ENCODE data around the gene ETV3L. TPM values are rescaled to one million over a fixed set of nuclear protein-coding genes. Genes with fewer than 3 reads are reported as not detected.
"Not testable (repeated sequence)": the region's sequence is repeated elsewhere in the genome, so short reads cannot be mapped to it uniquely, and the experiment has no call there.

The ETV3L gene
- total RNA-seq, 1 donor from 2014 or later = not detected

- Mint-ChIP-seq H3K27ac (no peak overlapping the region), H3K9me3 (no peaks in the 10 kb centered on the region), H3K4me1 (ENCODE audit: low read depth) (peaks cover 10% of the 10 kb centered on the region), H3K4me3 (ENCODE audit: low read depth) (no peak overlapping the region), H3K36me3 (ENCODE audit: low read depth) (no peaks in the 10 kb centered on the region), H3K27me3 (ENCODE audit: low read depth) (peaks cover 45% of the 10 kb centered on the region)
- no peak for DNase-seq (ENCODE audit: low spot score)
- intact Hi-C loops (cut with micrococcal nuclease) = no loop called here
These were observed 10.4 kb upstream of the ETV3L start for GRCh38 chr1:157110003-157110402.

GRCh38 chr1:157108448-157108847, 8.8 kb upstream of the ETV3L start:
- H3K4me3 Mint-ChIP-seq (ENCODE audit: low read depth) = no peak overlapping the region
- intact Hi-C loops (cut with micrococcal nuclease) = no loop called here
- DNase-seq (ENCODE audit: low spot score) = no peak
- peaks cover 54% of the 10 kb centered on the region for H3K27me3 Mint-ChIP-seq (ENCODE audit: low read depth)
- no peaks in the 10 kb centered on the region for H3K9me3 Mint-ChIP-seq
- H3K36me3 Mint-ChIP-seq (ENCODE audit: low read depth) = no peaks in the 10 kb centered on the region
- peaks cover 13% of the 10 kb centered on the region for H3K4me1 Mint-ChIP-seq (ENCODE audit: low read depth)
- no peak overlapping the region for H3K27ac Mint-ChIP-seq

GRCh38 chr1:157107702-157108101, 8.1 kb upstream of the ETV3L start:
- Mint-ChIP-seq H3K9me3 (no peaks in the 10 kb centered on the region), H3K4me3 (ENCODE audit: low read depth) (no peak overlapping the region), H3K4me1 (ENCODE audit: low read depth) (peaks cover 13% of the 10 kb centered on the region), H3K27ac (no peak overlapping the region), H3K36me3 (ENCODE audit: low read depth) (no peaks in the 10 kb centered on the region), H3K27me3 (ENCODE audit: low read depth) (peaks cover 54% of the 10 kb centered on the region)
- no peak for DNase-seq (ENCODE audit: low spot score)
- intact Hi-C loops (cut with micrococcal nuclease) = no loop called here

GRCh38 chr1:157106813-157107189, 7.2 kb upstream of the ETV3L start:
- intact Hi-C loops (cut with micrococcal nuclease) = no loop called here
- Mint-ChIP-seq H3K4me1 (ENCODE audit: low read depth) (peaks cover 10% of the 10 kb centered on the region), H3K9me3 (no peaks in the 10 kb centered on the region), H3K4me3 (ENCODE audit: low read depth) (no peak overlapping the region), H3K27me3 (ENCODE audit: low read depth) (peaks cover 49% of the 10 kb centered on the region), H3K36me3 (ENCODE audit: low read depth) (no peaks in the 10 kb centered on the region), H3K27ac (no peak overlapping the region)
- no peak for DNase-seq (ENCODE audit: low spot score)

- H3K4me1 Mint-ChIP-seq (ENCODE audit: low read depth) = peaks cover 10% of the 10 kb centered on the region
- no peaks in the 10 kb centered on the region for H3K36me3 Mint-ChIP-seq (ENCODE audit: low read depth)
- intact Hi-C loops (cut with micrococcal nuclease) = no loop called here
- H3K27ac Mint-ChIP-seq = no peak overlapping the region
- H3K4me3 Mint-ChIP-seq (ENCODE audit: low read depth) = no peak overlapping the region
- H3K27me3 Mint-ChIP-seq (ENCODE audit: low read depth) = peaks cover 45% of the 10 kb centered on the region
- no peak for DNase-seq (ENCODE audit: low spot score)
- no peaks in the 10 kb centered on the region for H3K9me3 Mint-ChIP-seq
These were observed 6.6 kb upstream of the ETV3L start for GRCh38 chr1:157105988-157106812.

- Mint-ChIP-seq H3K27me3 (ENCODE audit: low read depth) (peaks cover 50% of the 10 kb centered on the region), H3K9me3 (no peaks in the 10 kb centered on the region), H3K27ac (no peak overlapping the region), H3K4me1 (ENCODE audit: low read depth) (peaks cover 10% of the 10 kb centered on the region), H3K4me3 (ENCODE audit: low read depth) (no peak overlapping the region), H3K36me3 (ENCODE audit: low read depth) (no peaks in the 10 kb centered on the region)
- intact Hi-C loops (cut with micrococcal nuclease) = no loop called here
- DNase-seq (ENCODE audit: low spot score) = no peak
These were observed 5.8 kb upstream of the ETV3L start for GRCh38 chr1:157105298-157105987.

- H3K27me3 Mint-ChIP-seq (ENCODE audit: low read depth) = peaks cover 50% of the 10 kb centered on the region
- intact Hi-C loops (cut with micrococcal nuclease) = no loop called here
- H3K36me3 Mint-ChIP-seq (ENCODE audit: low read depth) = no peaks in the 10 kb centered on the region
- peaks cover 10% of the 10 kb centered on the region for H3K4me1 Mint-ChIP-seq (ENCODE audit: low read depth)
- H3K9me3 Mint-ChIP-seq = no peaks in the 10 kb centered on the region
- DNase-seq (ENCODE audit: low spot score) = no peak
- H3K27ac Mint-ChIP-seq = no peak overlapping the region
- H3K4me3 Mint-ChIP-seq (ENCODE audit: low read depth) = no peak overlapping the region
These were observed 5.1 kb upstream of the ETV3L start for GRCh38 chr1:157104598-157105293.

GRCh38 chr1:157103268-157103667, 3.7 kb upstream of the ETV3L start:
- H3K4me1 Mint-ChIP-seq (ENCODE audit: low read depth) = peaks cover 18% of the 10 kb centered on the region
- no peak for DNase-seq (ENCODE audit: low spot score)
- no peak overlapping the region for H3K4me3 Mint-ChIP-seq (ENCODE audit: low read depth)
- H3K36me3 Mint-ChIP-seq (ENCODE audit: low read depth) = no peaks in the 10 kb centered on the region
- H3K27ac Mint-ChIP-seq = no peak overlapping the region
- no peaks in the 10 kb centered on the region for H3K9me3 Mint-ChIP-seq
- H3K27me3 Mint-ChIP-seq (ENCODE audit: low read depth) = peaks cover 40% of the 10 kb centered on the region
- intact Hi-C loops (cut with micrococcal nuclease) = no loop called here

GRCh38 chr1:157101149-157101548, 1.5 kb upstream of the ETV3L start:
- Mint-ChIP-seq H3K4me1 (ENCODE audit: low read depth) (peaks cover 14% of the 10 kb centered on the region), H3K36me3 (ENCODE audit: low read depth) (no peaks in the 10 kb centered on the region), H3K9me3 (no peaks in the 10 kb centered on the region), H3K4me3 (ENCODE audit: low read depth) (no peak overlapping the region), H3K27me3 (ENCODE audit: low read depth) (peaks cover 29% of the 10 kb centered on the region), H3K27ac (no peak overlapping the region)
- intact Hi-C loops (cut with micrococcal nuclease) = no loop called here
- DNase-seq (ENCODE audit: low spot score) = no peak

- intact Hi-C loops (cut with micrococcal nuclease); DNase-seq (ENCODE audit: low spot score); H3K27ac Mint-ChIP-seq: not testable (repeated sequence)
These were observed 498 bp downstream of the ETV3L start for GRCh38 chr1:157098987-157099632.

GRCh38 chr1:157098519-157098918, 1.1 kb downstream of the ETV3L start:
- Mint-ChIP-seq H3K27me3 (ENCODE audit: low read depth) (peaks cover 11% of the 10 kb centered on the region), H3K27ac (no peak overlapping the region)
- intact Hi-C loops (cut with micrococcal nuclease) = no loop called here

More at GRCh38 chr1:157098987-157099632, 498 bp downstream of the ETV3L start:
- H3K4me1 Mint-ChIP-seq (ENCODE audit: low read depth); H3K36me3 Mint-ChIP-seq (ENCODE audit: low read depth); H3K9me3 Mint-ChIP-seq; H3K4me3 Mint-ChIP-seq (ENCODE audit: low read depth): not testable (repeated sequence)
- H3K27me3 Mint-ChIP-seq (ENCODE audit: low read depth) = peaks cover 16% of the 10 kb centered on the region

GRCh38 chr1:157097692-157098091, 1.9 kb downstream of the ETV3L start:
- H3K27me3 Mint-ChIP-seq (ENCODE audit: low read depth) = peaks cover 7% of the 10 kb centered on the region
- intact Hi-C loops (cut with micrococcal nuclease) = no loop called here
- H3K36me3 Mint-ChIP-seq (ENCODE audit: low read depth) = no peaks in the 10 kb centered on the region
- no peak for DNase-seq (ENCODE audit: low spot score)
- H3K27ac Mint-ChIP-seq = no peak overlapping the region
- no peaks in the 10 kb centered on the region for H3K9me3 Mint-ChIP-seq
- peaks cover 8% of the 10 kb centered on the region for H3K4me1 Mint-ChIP-seq (ENCODE audit: low read depth)
- H3K4me3 Mint-ChIP-seq (ENCODE audit: low read depth) = no peak overlapping the region

More at GRCh38 chr1:157098519-157098918, 1.1 kb downstream of the ETV3L start:
- Mint-ChIP-seq H3K4me3 (ENCODE audit: low read depth) (no peak overlapping the region), H3K4me1 (ENCODE audit: low read depth) (peaks cover 8% of the 10 kb centered on the region), H3K36me3 (ENCODE audit: low read depth) (no peaks in the 10 kb centered on the region), H3K9me3 (no peaks in the 10 kb centered on the region)
- DNase-seq (ENCODE audit: low spot score) = no peak

Measured in activated T-helper 2 cell treated with anti-CD3 and anti-CD28 coated beads, Interferon-gamma antibody, Interleukin-2, Interleukin-4, amounts not matched to agents 10 μg/mL and 5 μg/mL and 100 μg/mL, durations not matched to agents 14 hours and 24 hours and 36 hours (primary cell).